GM18868 (cell line): ENCODE measurements around the gene EVA1B.

Experiments
- ATAC-seq: cut with Tn5 transposase; IDR thresholded peaks from one replicate; pipeline ENCODE4 v1.9.1; 2021; ENCODE audit warnings: mild to moderate bottlenecking, moderate library complexity; ENCODE audit not compliant: unreplicated experiment

EVA1B gene

GRCh38 chr1:36346741-36347370 lies 23.4 kb upstream of the EVA1B start:
- ATAC-seq = no peak

GRCh38 chr1:36345353-36345752 lies 21.9 kb upstream of the EVA1B start:
- no peak for ATAC-seq

- ATAC-seq = no peak
These were observed 20.9 kb upstream of the EVA1B start for GRCh38 chr1:36344395-36344680.

- no peak for ATAC-seq
These were observed 20.4 kb upstream of the EVA1B start for GRCh38 chr1:36343651-36344394.

GRCh38 chr1:36342426-36343185 lies 19.2 kb upstream of the EVA1B start:
- ATAC-seq = no peak

- no peak for ATAC-seq
These were observed 18.3 kb upstream of the EVA1B start for GRCh38 chr1:36341626-36342320.

GRCh38 chr1:36339615-36340014 lies 16.2 kb upstream of the EVA1B start:
- ATAC-seq = no peak

GRCh38 chr1:36339215-36339614 lies 15.8 kb upstream of the EVA1B start:
- no peak for ATAC-seq

GRCh38 chr1:36337830-36338229 lies 14.4 kb upstream of the EVA1B start:
- ATAC-seq = no peak

GRCh38 chr1:36330940-36331339 lies 7.5 kb upstream of the EVA1B start:
- no peak for ATAC-seq

GRCh38 chr1:36329817-36330216 lies 6.4 kb upstream of the EVA1B start:
- ATAC-seq = no peak

GRCh38 chr1:36328713-36329112 lies 5.3 kb upstream of the EVA1B start:
- no peak for ATAC-seq

- ATAC-seq = no peak
These were observed 4.6 kb upstream of the EVA1B start for GRCh38 chr1:36328088-36328480.

- ATAC-seq = no peak
These were observed 4.1 kb upstream of the EVA1B start for GRCh38 chr1:36327421-36328087.

- no peak for ATAC-seq
These were observed 3.1 kb upstream of the EVA1B start for GRCh38 chr1:36326499-36326898.

GRCh38 chr1:36324353-36324703 lies 883 bp upstream of the EVA1B start:
- ATAC-seq = no peak

GRCh38 chr1:36322786-36323635 lies 434 bp downstream of the EVA1B start:
- no peak for ATAC-seq

GRCh38 chr1:36322041-36322785 lies 1.2 kb downstream of the EVA1B start:
- no peak for ATAC-seq

- no peak for ATAC-seq
These were observed 2.1 kb downstream of the EVA1B start for GRCh38 chr1:36321119-36321951.
